HG02943 (cell line): ENCODE measurements around the gene TAB3.
"Not testable (repeated sequence)": the region's sequence is repeated elsewhere in the genome, so short reads cannot be mapped to it uniquely, and the experiment has no call there.

Experiments used
- ATAC-seq: cut with Tn5 transposase; IDR thresholded peaks from one replicate; pipeline ENCODE4 v1.9.1; 2021; ENCODE audit warnings: mild to moderate bottlenecking, low read depth, moderate library complexity; ENCODE audit not compliant: unreplicated experiment

The TAB3 gene

DNA sequence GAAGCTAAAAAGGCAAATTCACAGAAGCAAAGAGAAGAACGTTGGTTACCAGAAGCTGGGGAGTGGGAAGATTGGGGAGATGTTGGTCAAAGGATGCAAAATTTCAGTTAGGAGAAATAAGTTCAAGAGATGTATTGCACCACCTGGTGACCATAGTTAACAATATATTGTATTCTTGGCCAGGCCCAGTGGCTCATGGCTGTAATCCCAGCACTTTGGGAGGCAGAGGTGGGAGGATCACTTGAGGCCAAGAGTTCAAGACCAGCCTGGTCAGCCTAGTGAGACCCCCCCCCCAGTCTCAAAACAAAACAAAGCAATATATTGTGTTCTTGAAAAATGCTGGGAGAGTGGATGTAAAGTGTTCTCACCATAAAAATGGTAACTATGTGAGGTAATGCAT is 67.9 kb downstream of the TAB3 start:
- ATAC-seq = no peak

DNA sequence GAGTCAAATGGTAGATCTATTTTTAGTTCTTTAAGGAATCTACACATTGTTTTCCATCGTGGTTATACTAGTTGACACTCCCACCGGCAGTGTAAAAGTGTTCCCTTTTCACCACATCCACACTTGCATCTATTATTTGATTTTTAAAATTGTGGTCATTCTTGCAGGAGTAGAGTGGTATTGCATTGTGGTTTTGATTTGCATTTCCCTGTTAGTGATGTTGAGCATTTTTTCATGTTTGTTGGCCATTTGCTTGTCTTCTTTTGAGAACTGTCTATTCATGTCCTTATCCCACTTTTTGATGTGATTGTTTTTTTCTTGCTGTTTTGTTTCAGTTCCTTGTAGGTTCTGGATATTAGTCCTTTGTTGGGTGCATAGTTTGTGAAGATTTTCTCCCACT is 70.0 kb downstream of the TAB3 start:
- ATAC-seq = no peak

DNA sequence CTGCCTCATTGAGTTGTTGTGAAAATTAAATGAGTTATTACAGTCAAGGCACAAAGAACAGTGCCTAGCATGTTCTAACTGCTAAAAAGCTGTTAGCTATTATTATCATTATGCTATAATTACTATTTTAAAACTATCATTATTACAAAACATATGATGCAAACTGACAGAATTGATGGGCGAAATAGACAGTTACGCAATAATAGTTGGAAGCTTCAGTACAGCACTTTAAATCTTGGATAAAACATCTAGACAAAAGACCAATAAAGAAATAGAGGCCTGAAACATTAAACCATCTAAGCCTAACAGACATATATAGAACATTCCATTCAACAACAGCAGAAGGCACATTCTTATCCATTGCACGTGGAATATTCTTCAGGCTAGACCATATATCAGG is 73.0 kb downstream of the TAB3 start:
- no peak for ATAC-seq

DNA sequence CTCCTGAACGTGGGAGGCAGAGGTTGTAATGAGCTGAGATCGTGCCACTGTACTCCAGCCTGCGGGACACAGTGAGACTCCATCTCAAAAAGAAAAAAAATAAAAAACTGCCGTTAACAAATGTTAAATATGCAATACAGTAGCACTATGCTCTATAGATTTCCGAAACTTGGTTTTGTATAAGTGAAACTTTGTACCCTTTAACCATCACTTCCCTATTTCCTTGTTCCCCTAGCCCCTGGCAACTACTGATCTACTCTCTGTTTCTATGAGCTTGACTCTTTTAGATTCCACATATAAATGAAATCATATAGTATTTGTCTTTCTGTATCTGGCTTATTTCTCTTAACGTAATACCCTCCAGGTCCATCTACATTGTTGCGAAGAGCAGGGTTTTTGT is 74.1 kb downstream of the TAB3 start:
- ATAC-seq = no peak

DNA sequence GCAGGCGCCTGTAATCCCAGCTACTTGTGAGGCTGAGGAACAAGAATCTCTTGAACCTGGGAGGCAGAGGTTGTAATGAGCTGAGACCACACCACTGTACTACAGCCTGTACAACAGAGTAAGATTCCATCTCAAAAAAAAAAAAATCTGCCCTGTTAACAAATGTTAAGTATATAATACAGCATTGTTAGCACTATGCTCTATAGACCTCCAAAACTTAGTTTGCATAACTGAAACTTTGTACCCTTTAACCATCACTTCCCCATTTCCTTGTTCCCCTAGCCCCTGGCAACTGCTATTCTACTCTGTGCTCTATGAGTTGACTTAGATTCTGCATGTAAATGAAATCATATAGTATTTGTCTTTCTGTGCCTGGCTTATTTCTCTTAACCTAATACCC is 76.7 kb downstream of the TAB3 start:
- ATAC-seq = peak; percentile 97

DNA sequence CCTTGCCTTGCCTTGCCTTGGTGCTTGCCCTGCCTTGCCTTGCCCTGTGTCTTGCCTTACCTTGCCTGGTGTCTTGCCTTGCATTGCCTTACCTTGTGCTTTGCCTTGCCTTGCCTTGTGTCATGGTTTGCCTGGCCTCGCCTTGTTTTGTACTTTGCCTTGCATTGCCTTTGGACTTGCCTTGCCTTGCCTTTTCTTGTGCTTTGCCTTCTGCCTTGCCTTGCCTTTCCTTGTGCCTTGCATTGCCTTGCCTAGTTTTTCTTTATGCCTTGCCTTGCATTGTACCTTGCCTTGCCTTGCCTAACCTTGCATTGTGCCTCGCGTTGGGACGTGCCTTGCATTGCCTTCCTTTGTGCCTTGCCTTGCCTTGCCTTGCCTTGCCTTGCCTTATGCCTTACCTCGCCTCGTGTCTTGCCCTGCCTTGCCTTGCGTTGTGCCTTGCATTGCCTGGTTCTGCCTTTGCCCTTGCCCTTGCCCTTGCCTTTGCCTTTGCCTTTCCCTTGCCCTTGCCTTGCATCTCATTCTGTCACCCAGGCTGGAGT is 82.8 kb downstream of the TAB3 start:
- ATAC-seq = no peak

DNA sequence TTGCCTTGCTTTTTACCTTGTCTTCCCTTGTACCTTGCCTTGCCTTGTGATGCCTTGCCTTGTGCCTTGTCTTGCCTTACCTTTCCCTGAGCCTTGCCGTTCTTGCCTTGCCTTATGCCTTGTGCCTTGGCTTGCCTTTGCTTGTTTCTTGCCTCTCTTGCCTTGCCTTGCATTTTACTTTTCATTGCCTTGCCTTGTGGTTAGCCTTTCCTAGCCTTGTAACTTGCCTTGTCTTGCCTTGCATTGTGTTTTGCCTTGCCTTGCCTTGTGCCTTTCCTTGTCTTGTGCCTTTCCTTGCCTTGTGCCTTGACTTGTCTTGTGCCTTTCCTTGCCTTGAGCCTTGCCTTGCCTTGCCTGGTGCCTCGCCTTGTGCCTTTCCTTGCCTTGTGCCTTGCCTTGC is 84.6 kb downstream of the TAB3 start:
- no peak for ATAC-seq

DNA sequence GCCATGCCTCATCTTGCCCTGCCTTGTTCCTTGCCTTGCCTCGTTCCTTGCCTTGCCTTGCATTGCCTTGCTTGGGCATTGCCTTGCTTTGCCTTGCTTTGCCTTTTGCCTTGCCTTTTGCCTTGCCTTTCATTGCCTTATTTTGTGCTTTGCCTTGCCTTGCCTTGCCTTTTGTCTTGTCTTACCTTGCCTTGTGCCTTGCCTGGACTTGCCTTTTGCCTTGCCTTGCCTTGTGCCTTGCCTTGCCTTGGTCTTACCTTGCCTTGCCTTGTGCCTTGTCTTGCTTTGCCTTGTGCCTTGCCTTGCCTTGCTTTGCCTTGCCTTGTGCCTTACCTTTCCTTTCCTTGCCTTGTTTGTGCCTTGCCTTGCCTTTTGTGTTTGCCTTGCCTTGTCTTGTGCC is 88.2 kb downstream of the TAB3 start:
- no peak for ATAC-seq

DNA sequence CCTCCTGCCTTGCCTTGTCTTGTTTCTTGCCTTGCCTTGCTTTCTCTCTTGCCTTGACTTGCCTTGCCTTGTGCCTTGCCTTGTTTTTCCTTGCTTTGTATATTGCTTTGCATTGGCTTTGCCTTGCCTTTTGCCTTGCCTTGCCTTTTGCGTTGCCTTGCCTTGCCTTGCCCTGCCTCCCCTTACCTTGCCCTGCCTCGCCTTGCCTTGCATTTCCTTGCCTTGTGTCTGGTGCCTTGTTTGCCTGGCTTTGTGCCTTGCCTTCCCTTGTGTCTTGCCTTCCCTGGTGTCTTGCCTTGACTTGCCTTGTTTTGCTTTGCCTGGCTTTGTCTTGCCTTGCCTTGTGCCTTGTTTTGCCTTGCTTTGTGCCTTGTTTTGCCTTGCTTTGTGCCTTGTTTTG is 89.7 kb downstream of the TAB3 start:
- ATAC-seq = no peak

DNA sequence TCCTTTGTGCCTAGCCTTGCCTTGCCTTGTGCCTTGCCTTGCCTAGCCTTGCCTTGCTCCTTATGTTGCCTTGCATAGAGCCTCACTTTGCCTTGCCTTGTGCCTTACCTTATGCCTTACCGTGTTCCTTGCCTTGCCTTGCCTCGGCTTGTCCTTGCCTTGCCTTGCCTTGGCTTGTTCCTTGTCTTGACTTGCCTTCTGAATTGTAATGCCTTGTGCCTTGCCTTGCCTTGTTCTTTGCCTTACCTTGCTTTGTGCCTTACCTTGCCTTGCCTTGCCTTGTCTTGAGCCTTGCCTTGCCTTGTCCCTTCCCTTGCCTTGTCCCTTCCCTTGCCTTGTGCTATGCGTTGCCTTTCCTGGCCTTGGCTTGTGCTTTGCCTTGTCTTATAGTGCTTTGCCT is 90.2 kb downstream of the TAB3 start:
- ATAC-seq = no peak

DNA sequence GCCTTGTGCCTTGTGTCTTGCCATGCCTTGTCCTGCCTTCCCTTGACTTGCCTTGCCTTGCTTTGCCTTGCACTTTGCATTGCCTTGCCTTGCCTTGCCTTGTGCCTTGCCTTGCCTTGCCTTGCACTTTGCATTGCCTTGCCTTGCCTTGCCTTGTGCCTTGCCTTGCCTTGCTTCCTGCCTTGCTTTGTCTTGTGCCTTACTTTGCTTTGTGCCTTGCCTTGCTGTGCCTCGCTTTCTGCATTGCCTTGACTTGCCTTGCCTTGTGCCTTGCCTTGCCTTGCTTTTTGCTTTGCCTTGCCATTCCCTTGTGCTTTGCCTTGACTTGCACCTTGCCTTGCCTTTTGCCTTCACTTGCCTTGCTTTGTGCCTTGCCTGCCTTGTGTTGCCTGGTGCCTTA is 91.8 kb downstream of the TAB3 start:
- ATAC-seq = not testable (repeated sequence)

DNA sequence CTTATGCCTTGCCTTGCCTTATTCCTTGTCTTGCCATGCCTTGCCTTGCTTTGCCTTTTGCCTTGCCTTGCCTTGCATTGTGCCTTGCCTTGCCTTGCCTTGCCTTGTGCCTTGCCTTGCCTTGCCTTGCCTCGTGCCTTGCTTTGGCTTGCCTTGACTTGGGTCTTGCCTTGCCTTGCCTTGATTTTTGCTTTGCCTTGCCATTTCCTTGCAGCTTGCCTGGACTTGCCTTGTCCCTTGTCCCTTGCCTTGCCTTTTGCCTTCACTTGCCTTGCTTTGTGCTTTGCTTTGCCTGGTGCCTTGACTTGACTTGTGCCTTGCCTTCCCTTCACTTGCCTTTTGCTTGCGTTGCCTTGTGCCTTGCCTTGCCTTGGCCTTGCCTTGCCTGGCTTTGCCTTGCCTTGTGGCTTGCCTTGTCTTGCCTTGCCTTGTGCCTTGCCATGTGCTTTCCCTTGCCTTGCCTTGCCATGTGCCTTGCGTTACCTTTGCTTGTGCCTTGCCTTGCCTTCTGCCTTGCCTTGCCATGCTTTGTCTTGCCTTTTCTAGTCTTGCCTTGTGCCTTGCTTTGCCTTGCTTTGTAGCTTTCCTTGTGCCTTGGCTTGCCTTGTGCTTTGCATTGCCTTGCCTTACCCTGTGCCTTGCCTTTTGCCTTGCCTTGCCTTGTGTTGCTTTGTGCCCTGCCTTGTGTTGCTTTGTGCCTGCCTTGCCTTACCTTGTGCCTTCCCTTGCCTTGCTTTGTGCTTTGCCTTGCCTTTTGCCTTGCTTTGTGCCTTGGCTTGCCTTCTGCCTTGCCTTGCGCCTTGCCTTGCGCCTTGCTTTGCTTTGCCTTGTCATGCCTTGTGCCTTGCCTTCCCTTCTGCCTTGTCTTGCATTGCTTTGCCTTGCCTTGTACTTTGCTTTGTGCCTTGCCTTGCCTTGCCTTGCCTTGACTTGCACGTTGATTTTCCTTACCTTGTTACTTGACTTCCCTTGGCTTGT is 92.8 kb downstream of the TAB3 start:
- ATAC-seq = no peak

DNA sequence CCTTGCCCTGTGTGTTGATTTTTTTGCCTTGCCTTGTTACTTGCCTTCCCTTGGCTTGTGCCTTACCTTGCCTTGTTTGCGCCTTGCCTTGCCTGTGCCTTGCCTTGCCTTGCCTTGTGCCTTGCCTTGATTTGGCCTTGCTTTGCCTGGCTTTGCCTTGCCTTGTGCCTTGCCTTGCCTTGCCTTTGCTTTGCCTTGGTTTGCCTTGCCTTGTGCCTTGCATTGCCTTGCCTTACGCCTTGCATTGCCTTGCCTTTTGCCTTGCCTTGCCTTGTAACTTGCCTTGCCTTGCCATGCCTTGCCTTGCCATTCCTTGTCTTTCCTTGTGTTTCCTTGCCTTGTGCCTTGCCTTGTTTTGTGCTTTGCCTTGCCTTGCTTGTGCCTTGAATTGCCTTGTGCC is 94.6 kb downstream of the TAB3 start:
- no peak for ATAC-seq

DNA sequence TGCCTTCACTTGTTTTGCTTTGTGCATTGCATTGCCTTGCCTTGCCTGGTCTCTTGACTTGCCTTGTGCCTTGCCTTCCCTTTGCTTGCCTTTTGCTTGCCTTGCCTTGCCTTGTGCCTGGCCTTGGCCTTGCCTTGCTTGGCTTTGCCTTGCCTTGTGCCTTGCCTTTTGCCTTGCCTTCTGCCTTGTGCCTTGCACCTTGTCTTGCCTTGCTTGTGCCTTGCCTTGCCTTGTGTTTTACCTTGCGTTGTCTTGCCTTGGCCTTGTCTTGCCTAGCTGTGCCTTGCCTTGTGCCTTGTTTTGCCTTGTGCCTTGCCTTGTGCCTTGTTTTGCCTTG is 95.3 kb downstream of the TAB3 start:
- ATAC-seq = no peak

DNA sequence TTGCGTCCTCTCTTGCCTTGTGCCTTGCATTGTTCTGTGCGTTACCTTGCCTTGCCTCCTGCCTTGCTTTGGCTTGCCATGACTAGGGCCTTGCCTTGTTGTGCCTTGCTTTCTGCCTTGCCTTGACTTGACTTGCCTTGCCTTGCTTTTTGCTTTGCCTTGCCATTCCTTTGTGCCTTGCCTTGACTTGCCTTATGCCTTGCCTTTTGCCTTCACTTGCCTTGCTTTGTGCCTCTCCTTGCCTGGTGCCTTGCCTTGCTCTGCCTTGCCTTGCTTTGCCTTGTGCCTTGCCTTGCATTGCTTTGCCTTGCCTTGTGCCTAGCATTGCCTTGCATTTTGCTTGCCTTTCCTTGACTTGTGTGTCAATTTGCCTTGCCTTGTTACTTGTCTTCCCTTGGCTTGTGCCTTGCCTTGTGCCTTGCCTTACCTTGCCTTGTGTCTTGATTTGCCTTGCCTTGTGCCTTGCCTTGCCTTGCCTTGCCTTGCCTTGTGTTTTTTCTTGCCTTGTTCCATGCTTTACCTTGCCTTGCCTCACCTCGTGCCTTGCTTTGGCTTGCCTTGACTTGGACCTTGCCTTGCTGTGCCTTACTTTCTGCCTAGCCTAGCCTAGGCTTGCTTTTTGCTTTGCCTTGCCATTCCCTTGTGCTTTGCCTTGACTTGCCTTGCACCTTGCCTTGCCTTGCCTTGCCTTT is 95.8 kb downstream of the TAB3 start:
- ATAC-seq = no peak

DNA sequence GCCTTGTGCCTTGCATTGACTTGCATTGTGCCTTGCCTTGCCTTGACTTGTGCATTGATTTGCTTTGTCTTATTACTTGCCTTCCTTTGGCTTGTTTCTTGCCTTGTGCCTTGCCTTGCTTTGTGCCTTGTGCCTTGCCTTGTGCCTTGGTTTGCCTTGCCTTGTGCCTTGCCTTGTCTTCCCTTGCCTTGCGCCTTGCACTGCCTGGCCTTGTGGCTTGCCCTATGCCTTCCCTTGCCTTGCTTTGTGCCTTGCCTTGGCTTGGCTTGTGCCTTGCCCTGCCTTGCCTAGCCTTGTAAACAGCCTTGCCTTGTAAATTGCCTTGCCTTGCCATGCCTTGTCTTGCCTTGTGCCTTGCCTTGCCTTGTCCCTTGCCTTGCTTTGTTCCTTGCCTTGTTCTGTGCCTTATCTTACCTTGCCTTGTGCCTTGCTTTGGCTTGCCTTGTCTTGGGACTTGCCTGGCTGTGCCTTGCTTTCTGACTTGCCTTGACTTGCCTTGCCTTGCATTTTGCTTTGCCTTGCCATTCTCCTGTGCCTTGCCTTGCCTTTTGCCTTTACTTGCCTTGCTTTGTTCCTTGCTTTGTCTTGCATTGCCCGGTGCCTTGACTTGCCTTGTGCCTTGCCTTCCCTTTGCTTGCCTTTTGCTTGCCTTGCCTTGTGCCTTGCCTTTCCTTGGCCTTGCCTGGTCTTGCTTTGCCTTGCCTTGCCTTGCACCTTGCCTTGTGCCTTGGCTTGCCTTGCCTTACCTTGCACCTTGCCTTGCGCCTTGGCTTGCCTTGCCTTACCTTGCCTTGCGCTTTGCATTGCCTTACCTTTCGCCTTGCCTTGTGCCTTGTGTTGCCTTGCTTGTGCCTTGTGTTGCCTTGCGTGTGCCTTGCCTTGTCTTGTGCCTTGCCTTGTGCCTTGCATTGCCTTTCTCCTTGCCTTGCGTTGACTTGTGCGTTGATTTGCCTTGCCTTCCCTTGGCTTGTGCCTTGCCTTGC is 97.5 kb downstream of the TAB3 start:
- no peak for ATAC-seq

DNA sequence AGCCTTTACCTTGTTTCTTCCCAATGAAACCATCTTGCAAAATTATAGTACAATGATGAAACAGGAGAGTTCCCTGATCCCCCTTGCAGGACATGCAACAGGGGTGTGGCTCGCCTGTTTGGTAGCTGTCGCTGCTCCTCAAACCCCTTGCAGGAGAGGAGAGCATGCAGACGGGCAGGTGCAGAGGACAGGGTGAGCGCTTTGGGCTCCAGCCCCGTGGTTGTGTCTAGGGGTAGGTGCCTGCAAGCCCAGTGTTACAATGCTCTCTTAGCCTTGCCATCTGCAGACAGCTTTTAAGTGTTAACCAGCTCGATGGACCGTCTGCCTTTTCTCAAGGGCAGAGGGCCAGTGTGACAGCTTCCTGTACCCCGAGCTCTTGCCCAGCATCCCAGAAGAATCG is 102.0 kb downstream of the TAB3 start:
- ATAC-seq = no peak

DNA sequence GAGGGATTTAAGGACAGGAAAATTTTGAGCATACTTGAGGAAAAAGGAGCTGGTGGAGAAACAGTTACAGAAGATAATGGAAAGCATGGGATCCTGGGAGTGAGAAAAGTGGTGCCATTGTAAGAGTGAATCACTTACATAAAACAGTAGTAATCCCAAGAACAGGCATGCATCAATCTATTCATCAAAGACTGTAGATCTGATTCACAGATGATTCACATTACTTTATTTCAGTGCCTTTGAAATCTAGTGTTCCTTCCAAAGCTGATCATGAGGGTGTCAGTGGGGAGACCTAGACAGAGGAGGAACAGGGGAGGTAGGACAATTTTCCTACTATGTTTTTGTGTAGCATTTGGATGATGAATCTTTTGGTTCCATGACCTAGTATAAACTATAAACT is 102.7 kb downstream of the TAB3 start:
- no peak for ATAC-seq

DNA sequence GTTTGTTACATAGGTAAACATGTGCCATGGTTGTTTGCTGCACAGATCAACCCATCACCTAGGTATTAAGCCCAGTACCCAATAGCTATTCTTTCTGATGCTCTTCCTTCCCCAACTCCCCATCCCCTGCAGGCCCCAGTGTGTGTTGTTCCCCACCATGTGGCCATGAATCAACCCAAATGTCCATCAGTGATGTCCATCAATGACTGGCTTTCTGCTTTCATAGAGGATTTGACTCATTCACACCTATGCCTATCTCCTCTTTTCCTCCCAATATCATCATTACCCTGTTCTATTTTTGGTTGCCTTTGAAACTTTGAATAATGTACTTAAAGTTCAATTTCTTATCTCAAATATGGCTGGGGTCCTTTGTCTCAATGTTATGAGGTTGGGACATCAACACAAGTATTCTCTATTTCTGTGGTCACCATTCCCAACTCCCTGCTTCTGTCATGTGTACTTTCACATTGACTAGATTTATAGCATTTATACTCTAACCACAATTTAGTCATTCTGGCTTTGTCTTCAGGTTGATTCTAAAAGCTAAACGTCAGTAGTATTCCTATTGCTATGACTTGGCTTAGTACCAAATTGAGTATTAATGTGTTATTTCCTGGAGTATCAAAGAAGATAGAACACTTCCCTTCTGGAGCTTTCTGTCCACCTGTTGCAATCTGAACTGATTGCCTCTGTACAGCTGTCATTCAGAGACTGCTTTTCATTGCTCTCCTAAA is 107.2 kb downstream of the TAB3 start:
- no peak for ATAC-seq

DNA sequence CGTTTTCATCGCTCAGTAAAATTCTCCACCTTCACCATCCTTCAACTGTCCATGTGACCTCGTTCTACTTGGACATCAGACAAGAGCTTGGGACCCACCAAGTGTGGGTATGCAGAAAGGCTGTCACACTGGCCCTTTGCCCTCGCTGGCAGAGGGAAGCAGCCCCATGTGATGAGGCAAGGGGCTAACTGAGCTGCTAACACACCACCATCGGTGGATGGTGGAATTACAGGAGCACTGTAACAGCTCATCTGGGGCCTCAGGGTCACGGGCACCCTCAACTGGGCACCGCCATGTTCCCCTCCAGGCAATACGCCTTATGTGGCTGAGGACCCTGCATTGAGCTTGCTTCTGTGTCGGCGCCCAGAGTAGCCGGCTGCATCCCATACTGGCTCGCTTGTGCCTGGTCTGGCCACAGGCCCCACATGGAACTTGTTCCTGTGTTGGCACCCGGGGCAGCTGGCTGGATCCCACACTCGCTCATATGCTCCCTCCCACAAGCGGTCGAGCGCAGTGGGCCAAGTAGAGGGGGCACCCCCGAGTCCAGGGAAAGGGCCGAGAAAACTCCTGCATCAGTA is 109.5 kb downstream of the TAB3 start:
- ATAC-seq = no peak
